Sigmoid colon (tissue), 4 donors: ENCODE measurements around the gene BHLHA9.

Experiments used
- EP300 ChIP-seq, 4 donors: sonication (generic); formaldehyde crosslinking; IDR thresholded peaks; one replicate each; pipeline ENCODE4 v1.6.1; 2017; ENCODE audit warnings: antibody characterized with exemption in 4 of 4
- POLR2A ChIP-seq, 2 donors: fragments of 450-650 bp; IDR thresholded peaks; one replicate each; pipeline ENCODE4 v1.6.1; 2016; ENCODE audit warnings: antibody characterized with exemption in 2 of 2, mild to moderate bottlenecking in 2 of 2, moderate library complexity in 2 of 2
- POLR2AphosphoS5 ChIP-seq, 4 donors: sonication (generic); formaldehyde crosslinking; IDR thresholded peaks; one replicate each; pipeline ENCODE4 v1.6.1; 2017; ENCODE audit warnings: antibody characterized with exemption in 4 of 4
- TF ChIP-seq, protein P1 (sequence below), 4 experiments: fragments of 450-650 bp in 3 of 4; fragments of 200-600 bp in 1 of 4; IDR thresholded peaks; one replicate each; pipeline ENCODE4 v1.5.1; 2016 to 2019; ENCODE audit warnings: antibody characterized with exemption in 4 of 4, mild to moderate bottlenecking in 3 of 4, moderate library complexity in 2 of 4

DNA sequence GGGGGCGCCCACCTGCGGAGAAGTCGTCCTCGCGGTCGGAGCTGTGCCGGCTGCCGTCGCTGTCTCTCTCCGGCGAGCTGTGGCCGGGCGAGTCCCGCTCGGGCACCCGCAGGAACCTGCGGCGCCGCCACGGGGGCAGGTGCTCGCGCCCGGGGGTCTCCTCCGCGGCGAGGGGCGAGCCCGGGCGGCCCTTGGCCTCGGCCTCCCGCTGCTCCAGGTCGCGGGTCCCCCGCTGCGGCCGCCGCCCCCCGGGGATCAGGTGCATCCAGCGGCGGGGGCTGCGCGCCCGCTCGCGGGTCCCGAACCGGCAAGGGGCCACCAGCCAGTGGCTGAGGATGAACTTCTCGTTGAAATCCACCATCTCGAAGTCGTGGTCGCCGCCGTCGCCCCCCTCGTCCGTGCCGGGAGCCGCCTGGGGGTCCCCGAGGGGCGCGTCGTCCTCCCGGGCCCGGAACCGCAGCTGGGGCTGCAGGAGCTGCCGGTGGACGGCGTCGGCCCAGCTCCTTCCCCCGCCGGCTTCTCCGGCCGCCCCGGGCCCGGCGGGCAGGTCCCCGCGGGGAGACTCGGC is 41.4 kb upstream of the BHLHA9 start:
- TF ChIP-seq EP300 (IDR thresholded peaks at IDR 0.05) (no peak), POLR2AphosphoS5 (IDR thresholded peaks at IDR 0.05) (no peak), POLR2A (IDR thresholded peaks at IDR 0.05) (no peak)
- TF ChIP-seq, protein P1, sequence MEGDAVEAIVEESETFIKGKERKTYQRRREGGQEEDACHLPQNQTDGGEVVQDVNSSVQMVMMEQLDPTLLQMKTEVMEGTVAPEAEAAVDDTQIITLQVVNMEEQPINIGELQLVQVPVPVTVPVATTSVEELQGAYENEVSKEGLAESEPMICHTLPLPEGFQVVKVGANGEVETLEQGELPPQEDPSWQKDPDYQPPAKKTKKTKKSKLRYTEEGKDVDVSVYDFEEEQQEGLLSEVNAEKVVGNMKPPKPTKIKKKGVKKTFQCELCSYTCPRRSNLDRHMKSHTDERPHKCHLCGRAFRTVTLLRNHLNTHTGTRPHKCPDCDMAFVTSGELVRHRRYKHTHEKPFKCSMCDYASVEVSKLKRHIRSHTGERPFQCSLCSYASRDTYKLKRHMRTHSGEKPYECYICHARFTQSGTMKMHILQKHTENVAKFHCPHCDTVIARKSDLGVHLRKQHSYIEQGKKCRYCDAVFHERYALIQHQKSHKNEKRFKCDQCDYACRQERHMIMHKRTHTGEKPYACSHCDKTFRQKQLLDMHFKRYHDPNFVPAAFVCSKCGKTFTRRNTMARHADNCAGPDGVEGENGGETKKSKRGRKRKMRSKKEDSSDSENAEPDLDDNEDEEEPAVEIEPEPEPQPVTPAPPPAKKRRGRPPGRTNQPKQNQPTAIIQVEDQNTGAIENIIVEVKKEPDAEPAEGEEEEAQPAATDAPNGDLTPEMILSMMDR (IDR thresholded peaks at IDR 0.05) = no peak
